ENCODE data around the gene PCDHA7.
"Not testable (repeated sequence)": the region's sequence is repeated elsewhere in the genome, so short reads cannot be mapped to it uniquely, and the experiment has no call there.

DNA sequence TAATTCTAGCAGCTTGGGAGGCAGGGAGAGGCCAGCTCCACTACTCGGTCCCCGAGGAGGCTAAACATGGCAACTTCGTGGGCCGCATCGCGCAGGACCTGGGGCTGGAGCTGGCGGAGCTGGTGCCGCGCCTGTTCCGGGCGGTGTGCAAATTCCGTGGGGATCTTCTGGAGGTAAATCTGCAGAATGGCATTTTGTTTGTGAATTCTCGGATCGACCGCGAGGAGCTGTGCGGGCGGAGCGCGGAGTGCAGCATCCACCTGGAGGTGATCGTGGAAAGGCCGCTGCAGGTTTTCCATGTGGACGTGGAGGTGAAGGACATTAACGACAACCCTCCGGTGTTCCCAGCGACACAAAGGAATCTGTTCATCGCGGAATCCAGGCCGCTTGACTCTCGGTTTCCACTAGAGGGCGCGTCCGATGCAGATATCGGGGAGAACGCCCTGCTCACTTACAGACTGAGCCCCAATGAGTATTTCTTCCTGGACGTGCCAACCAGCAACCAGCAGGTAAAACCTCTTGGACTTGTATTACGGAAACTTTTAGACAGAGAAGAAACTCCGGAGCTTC is 455 bp downstream of the PCDHA7 start:
- not testable (repeated sequence) for TF ChIP-seq POLR2A (IDR thresholded peaks at IDR 0.05; ENCODE audit: extremely low read depth, insufficient read length); MYC (IDR thresholded peaks at IDR 0.05; ENCODE audit: low read depth, low read length)
- TF ChIP-seq, protein P1, sequence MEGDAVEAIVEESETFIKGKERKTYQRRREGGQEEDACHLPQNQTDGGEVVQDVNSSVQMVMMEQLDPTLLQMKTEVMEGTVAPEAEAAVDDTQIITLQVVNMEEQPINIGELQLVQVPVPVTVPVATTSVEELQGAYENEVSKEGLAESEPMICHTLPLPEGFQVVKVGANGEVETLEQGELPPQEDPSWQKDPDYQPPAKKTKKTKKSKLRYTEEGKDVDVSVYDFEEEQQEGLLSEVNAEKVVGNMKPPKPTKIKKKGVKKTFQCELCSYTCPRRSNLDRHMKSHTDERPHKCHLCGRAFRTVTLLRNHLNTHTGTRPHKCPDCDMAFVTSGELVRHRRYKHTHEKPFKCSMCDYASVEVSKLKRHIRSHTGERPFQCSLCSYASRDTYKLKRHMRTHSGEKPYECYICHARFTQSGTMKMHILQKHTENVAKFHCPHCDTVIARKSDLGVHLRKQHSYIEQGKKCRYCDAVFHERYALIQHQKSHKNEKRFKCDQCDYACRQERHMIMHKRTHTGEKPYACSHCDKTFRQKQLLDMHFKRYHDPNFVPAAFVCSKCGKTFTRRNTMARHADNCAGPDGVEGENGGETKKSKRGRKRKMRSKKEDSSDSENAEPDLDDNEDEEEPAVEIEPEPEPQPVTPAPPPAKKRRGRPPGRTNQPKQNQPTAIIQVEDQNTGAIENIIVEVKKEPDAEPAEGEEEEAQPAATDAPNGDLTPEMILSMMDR (IDR thresholded peaks at IDR 0.05; ENCODE audit: low read depth, low read length) = not testable (repeated sequence)
- TF ChIP-seq, protein P2, sequence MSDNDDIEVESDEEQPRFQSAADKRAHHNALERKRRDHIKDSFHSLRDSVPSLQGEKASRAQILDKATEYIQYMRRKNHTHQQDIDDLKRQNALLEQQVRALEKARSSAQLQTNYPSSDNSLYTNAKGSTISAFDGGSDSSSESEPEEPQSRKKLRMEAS (IDR thresholded peaks at IDR 0.05; ENCODE audit: low read depth, low read length) = not testable (repeated sequence)

Measured in NB4 (cell line).